GM21529 (cell line): ENCODE results near the gene ANKRD40.
"Not testable (repeated sequence)": the region's sequence is repeated elsewhere in the genome, so short reads cannot be mapped to it uniquely, and the experiment has no call there.

Experiments used
- ATAC-seq: cut with Tn5 transposase; IDR thresholded peaks from one replicate; pipeline ENCODE4 v1.9.1; 2021; ENCODE audit not compliant: unreplicated experiment

Gene ANKRD40

GRCh38 chr17:50707289-50708049 lies at the start of gene ANKRD40:
Gene ANKRD40 (minus strand): TSS chr17:50707914. CDS start chr17:50707654, 260 bp downstream.
- peak; percentile 81 for ATAC-seq

GRCh38 chr17:50754521-50754920 lies 46.8 kb upstream of the ANKRD40 start:
- ATAC-seq: no peak

- ATAC-seq: no peak
Observed at GRCh38 chr17:50749245-50749644, 41.5 kb upstream of the ANKRD40 start.

- ATAC-seq: no peak
Observed at GRCh38 chr17:50745631-50746030, 37.9 kb upstream of the ANKRD40 start.

GRCh38 chr17:50739098-50739497 lies 31.4 kb upstream of the ANKRD40 start:
- ATAC-seq: no peak

GRCh38 chr17:50737118-50737698 lies 29.5 kb upstream of the ANKRD40 start:
- no peak for ATAC-seq

GRCh38 chr17:50735287-50735686 lies 27.6 kb upstream of the ANKRD40 start:
- ATAC-seq: no peak

- ATAC-seq: no peak
Observed at GRCh38 chr17:50731575-50732460, 24.1 kb upstream of the ANKRD40 start.

- no peak for ATAC-seq
Observed at GRCh38 chr17:50728881-50729765, 21.4 kb upstream of the ANKRD40 start.

GRCh38 chr17:50728112-50728429 lies 20.4 kb upstream of the ANKRD40 start:
- ATAC-seq: no peak

GRCh38 chr17:50725769-50726655 lies 18.3 kb upstream of the ANKRD40 start:
- ATAC-seq: no peak

- ATAC-seq: not testable (repeated sequence)
Observed at GRCh38 chr17:50724622-50725021, 16.9 kb upstream of the ANKRD40 start.

GRCh38 chr17:50722746-50723145 lies 15.0 kb upstream of the ANKRD40 start:
- no peak for ATAC-seq

- ATAC-seq: no peak
Observed at GRCh38 chr17:50721194-50722010, 13.7 kb upstream of the ANKRD40 start.

GRCh38 chr17:50719924-50720794 lies 12.4 kb upstream of the ANKRD40 start:
- ATAC-seq: no peak

- peak; percentile 85 for ATAC-seq
Observed at GRCh38 chr17:50719144-50719923, 11.6 kb upstream of the ANKRD40 start, which contains the start of gene LUC7L3. Gene LUC7L3 (plus strand): TSS chr17:50719603. CDS start chr17:50719733, 130 bp downstream.

- no peak for ATAC-seq
Observed at GRCh38 chr17:50715471-50715870, 7.8 kb upstream of the ANKRD40 start.
